Smooth muscle cell (in vitro differentiated cells): ENCODE measurements around the gene MTTP. TPM values are rescaled to one million over a fixed set of nuclear protein-coding genes. Genes with fewer than 3 reads are reported as not detected.

Source experiments
- DNase-seq: peaks from one replicate; lab custom pipeline; 2025; ENCODE audit not compliant: unreplicated experiment; lab: John Stamatoyannopoulos, UW
- H2AFZ ChIP-seq: fragments of 200-600 bp; sonication (generic); 2 replicates; pipeline ENCODE4 v1.6.0; 2016; ENCODE audit warnings: antibody characterized with exemption, low read depth, mild to moderate bottlenecking
- H3F3A ChIP-seq: fragments of 200-600 bp; sonication (generic); 2 replicates; pipeline ENCODE4 v1.6.0; 2017; ENCODE audit warnings: antibody characterized with exemption, low read depth
- H3K27ac ChIP-seq: fragments of 200-600 bp; sonication (generic); 2 replicates; pipeline ENCODE4 v1.5.1; 2016; ENCODE audit warnings: low read depth, mild to moderate bottlenecking
- H3K27me3 ChIP-seq: fragments of 200-600 bp; sonication (generic); 2 replicates; pipeline ENCODE4 v1.6.1; 2016; ENCODE audit warnings: low read depth, mild to moderate bottlenecking
- H3K36me3 ChIP-seq: fragments of 200-600 bp; sonication (generic); 2 replicates; pipeline ENCODE4 v1.5.1; 2016; ENCODE audit warnings: low read depth
- H3K4me1 ChIP-seq: fragments of 200-600 bp; sonication (generic); 2 replicates; pipeline ENCODE4 v1.5.1; 2016; ENCODE audit warnings: low read depth
- H3K4me2 ChIP-seq: fragments of 200-600 bp; sonication (generic); 2 replicates; pipeline ENCODE4 v1.6.0; 2016; ENCODE audit warnings: mild to moderate bottlenecking
- H3K4me3 ChIP-seq: fragments of 200-600 bp; sonication (generic); 2 replicates; pipeline ENCODE4 v1.5.1; 2016; ENCODE audit warnings: mild to moderate bottlenecking
- H3K79me2 ChIP-seq: fragments of 200-600 bp; sonication (generic); 2 replicates; pipeline ENCODE4 v1.6.0; 2016; ENCODE audit warnings: low read depth, mild to moderate bottlenecking
- H3K9ac ChIP-seq: fragments of 200-600 bp; sonication (generic); 2 replicates; pipeline ENCODE4 v1.6.0; 2016; ENCODE audit warnings: low read depth
- H3K9me3 ChIP-seq: fragments of 200-600 bp; sonication (generic); replicated peaks from 2 replicates; pipeline ENCODE4 v1.5.1; 2016; ENCODE audit warnings: low read depth
- H4K20me1 ChIP-seq: fragments of 200-600 bp; sonication (generic); 2 replicates; pipeline ENCODE4 v1.6.0; 2016; ENCODE audit warnings: low read depth
- CTCF ChIP-seq: fragments of 200-600 bp; sonication (generic); IDR thresholded peaks from 2 replicates; pipeline ENCODE4 v1.5.1; 2017; ENCODE audit warnings: borderline replicate concordance, mild to moderate bottlenecking, antibody characterized with exemption; ENCODE audit not compliant: insufficient read depth, poor library complexity, severe bottlenecking
- WGBS: methylation state at CpG from one replicate; pipeline ENCODE4 v1.1.7; 2016; ENCODE audit warnings: low lambda C conversion rate; 5-methylcytosine and 5-hydroxymethylcytosine counted together
- polyA plus RNA-seq: library from polyadenylated mRNA; unstranded; fragments of >200 nt; fragmentation: Nextera tagmentation; extraction: Ambion mirVana; gene quantifications from 2 replicates; pipeline ENCODE4 v1.2.1, GENCODE V29; 2016
- total RNA-seq: library from RNA; depleted of rRNA; stranded (reverse); fragments of >200 nt; gene quantifications from 2 replicates; pipeline ENCODE4 v1.2.3, GENCODE V29; 2014

MTTP gene
- total and polyA plus RNA-seq, 2 experiments from 2014 or later = 0.31 TPM; not detected in 1

- WGBS = 84% methylated on average over 1 of the region's 1 CpG
- H2AFZ ChIP-seq = no peak overlapping the region
Observed at GRCh38 chr4:99617374-99617773, 42.8 kb downstream of the MTTP start.

GRCh38 chr4:99622341-99622740 is 47.7 kb downstream of the MTTP start:
- Histone ChIP-seq H3K4me1 (peaks cover 14% of the 10 kb centered on the region), H2AFZ (no peak overlapping the region), H3K36me3 (no peaks in the 10 kb centered on the region), H3K9ac (no peak overlapping the region), H3K4me2 (no peak overlapping the region), H4K20me1 (no peaks in the 10 kb centered on the region), H3K9me3 (no peaks in the 10 kb centered on the region), H3K79me2 (no peaks in the 10 kb centered on the region), H3K27ac (no peak overlapping the region), H3K4me3 (no peak overlapping the region), H3F3A (no peaks in the 10 kb centered on the region), H3K27me3 (no peaks in the 10 kb centered on the region)
- 100% methylated on average over 1 of the region's 1 CpG for WGBS
- no peak for TF ChIP-seq CTCF
- no peak for DNase-seq

More at GRCh38 chr4:99617374-99617773, 42.8 kb downstream of the MTTP start:
- Histone ChIP-seq H3K9me3 (no peaks in the 10 kb centered on the region), H3K4me3 (no peak overlapping the region), H3K4me1 (no peaks in the 10 kb centered on the region), H4K20me1 (no peaks in the 10 kb centered on the region), H3K36me3 (no peaks in the 10 kb centered on the region), H3K9ac (no peak overlapping the region), H3K4me2 (no peak overlapping the region), H3K27ac (no peak overlapping the region), H3K27me3 (no peaks in the 10 kb centered on the region), H3F3A (no peaks in the 10 kb centered on the region), H3K79me2 (no peaks in the 10 kb centered on the region)
- TF ChIP-seq CTCF = no peak
- no peak for DNase-seq

- no peaks in the 10 kb centered on the region for H3K36me3 ChIP-seq
- H3K4me1 ChIP-seq = peaks cover 14% of the 10 kb centered on the region
- H3K79me2 ChIP-seq = no peaks in the 10 kb centered on the region
- H3K4me3 ChIP-seq = no peak overlapping the region
- no peaks in the 10 kb centered on the region for H3F3A ChIP-seq
- no peaks in the 10 kb centered on the region for H3K9me3 ChIP-seq
- no peak for TF ChIP-seq CTCF
- H3K4me2 ChIP-seq = peak overlapping the region; percentile 42
- no peak for DNase-seq
- 40% methylated on average over 4 of the region's 4 CpGs for WGBS
- peak overlapping the region; percentile 13 for H3K27ac ChIP-seq
- H4K20me1 ChIP-seq = no peaks in the 10 kb centered on the region
- H2AFZ ChIP-seq = peak overlapping the region; percentile 79
- H3K27me3 ChIP-seq = no peaks in the 10 kb centered on the region
- no peak overlapping the region for H3K9ac ChIP-seq
Observed at GRCh38 chr4:99624141-99624719, 49.6 kb downstream of the MTTP start.

GRCh38 chr4:99625369-99625768 is 50.7 kb downstream of the MTTP start:
- Histone ChIP-seq H3F3A (no peaks in the 10 kb centered on the region), H3K79me2 (no peaks in the 10 kb centered on the region), H3K9me3 (no peaks in the 10 kb centered on the region), H3K27ac (no peak overlapping the region), H2AFZ (no peak overlapping the region), H3K4me1 (peaks cover 14% of the 10 kb centered on the region), H3K9ac (no peak overlapping the region), H3K4me2 (no peak overlapping the region), H3K27me3 (no peaks in the 10 kb centered on the region), H3K4me3 (no peak overlapping the region), H4K20me1 (no peaks in the 10 kb centered on the region), H3K36me3 (no peaks in the 10 kb centered on the region)
- DNase-seq = no peak
- 91% methylated on average over 5 of the region's 5 CpGs for WGBS
- TF ChIP-seq CTCF = no peak
